K562 (cell line): Measurements from ENCODE around the gene LRRC71. TPM values are rescaled to one million over a fixed set of nuclear protein-coding genes. Genes with fewer than 3 reads are reported as not detected.

ENCODE experiments used
- ARID3B ChIP-seq: fragments of 250-450 bp; sonication (Bioruptor Pico); IDR thresholded peaks from 2 replicates; pipeline ENCODE4 v1.4.0; 2020; ENCODE audit warnings: borderline replicate concordance
- CC2D1A ChIP-seq: fragments of 450-650 bp; IDR thresholded peaks from 2 replicates; pipeline ENCODE4 v1.6.1; 2017; ENCODE audit warnings: mild to moderate bottlenecking
- CHD2 ChIP-seq: IDR thresholded peaks from 2 replicates; pipeline ENCODE4 v1.6.1; 2011; ENCODE audit warnings: low read depth, low read length
- DPF2 ChIP-seq: fragments of 450-650 bp; IDR thresholded peaks from 2 replicates; pipeline ENCODE4 v1.6.1; 2016
- EHMT2 ChIP-seq: fragments of 450-650 bp; IDR thresholded peaks from 2 replicates; pipeline ENCODE4 v1.6.1; 2018; ENCODE audit warnings: antibody characterized with exemption
- HDAC8 ChIP-seq: fragments of 450-650 bp; IDR thresholded peaks from 2 replicates; pipeline ENCODE4 v1.6.1; 2016; ENCODE audit warnings: mild to moderate bottlenecking, missing genetic modification characterization, moderate library complexity, missing compliant biosample characterization
- MTA2 ChIP-seq: fragments of 450-650 bp; IDR thresholded peaks from 2 replicates; pipeline ENCODE4 v1.6.1; 2016; ENCODE audit warnings: low read depth
- SRSF1 ChIP-seq: fragments of 200-400 bp; formaldehyde crosslinking; IDR thresholded peaks from 2 replicates; pipeline ENCODE4 v1.6.1; 2017; ENCODE audit warnings: mild to moderate bottlenecking, low read depth, low read length, moderate library complexity
- TCF15 ChIP-seq: fragments of 250-450 bp; sonication (Bioruptor Pico); IDR thresholded peaks from 2 replicates; pipeline ENCODE4 v1.8.0; 2022; ENCODE audit warnings: moderate library complexity, mild to moderate bottlenecking, inconsistent platforms
- ZFP30 ChIP-seq: fragments of 250-450 bp; sonication (Bioruptor Pico); IDR thresholded peaks from 2 replicates; pipeline ENCODE4 v1.8.0; 2022; ENCODE audit warnings: moderate library complexity, mild to moderate bottlenecking, inconsistent platforms, borderline replicate concordance
- polyA plus RNA-seq, 8 experiments: library from polyadenylated mRNA; depleted of rRNA in 4 of 8; stranded (reverse) in 5 of 8; unstranded in 3 of 8; fragments of >200 nt; fragmentation: Nextera tagmentation in 2 of 8; fragmentation: Illumina TruSeq in 1 of 8; extraction: Ambion mirVana in 2 of 8; extraction: Trizol in 1 of 8; gene quantifications; 2 replicates each; pipeline versions ENCODE4 v1.2.1 to v1.2.3, GENCODE V29; 2011 to 2014; ENCODE audit warnings: inconsistent platforms in 1 of 8, missing spikeins in 1 of 8
- total RNA-seq, 7 experiments: library from RNA; depleted of rRNA in 6 of 7; stranded (reverse); fragments of >200 nt in 6 of 7; fragmentation: Illumina TruSeq in 2 of 7; extraction: Trizol in 2 of 7; gene quantifications; 2 replicates each; pipeline versions ENCODE4 v1.2.1 to v1.2.3, GENCODE V29; 2011 to 2021; ENCODE audit warnings: low replicate concordance in 1 of 7
- TF ChIP-seq, protein P1 (sequence below), 2 experiments: fragments of 450-650 bp; IDR thresholded peaks; 2 replicates each; pipeline ENCODE4 v1.6.1; 2018; ENCODE audit warnings: mild to moderate bottlenecking in 2 of 2, low read depth in 1 of 2; ENCODE audit not compliant: partially characterized antibody in 2 of 2
- TF ChIP-seq, protein P2 (sequence below), 2 experiments: IDR thresholded peaks; 2 replicates each; pipeline ENCODE4 v1.6.1; 2011; ENCODE audit warnings: borderline replicate concordance in 1 of 2, control low read depth in 1 of 2, low read depth in 1 of 2, low read length in 1 of 2, mild to moderate bottlenecking in 1 of 2, mixed read lengths in 1 of 2, moderate library complexity in 1 of 2; ENCODE audit not compliant: insufficient read depth in 1 of 2, insufficient read length in 1 of 2, poor library complexity in 1 of 2, severe bottlenecking in 1 of 2; ENCODE audit errors: extremely low read depth in 1 of 2
- TF ChIP-seq, protein P3 (sequence below): sonication (generic); formaldehyde crosslinking; IDR thresholded peaks from 2 replicates; pipeline ENCODE4 v1.8.1; 2022; ENCODE audit warnings: missing genetic modification reagents
- TF ChIP-seq, protein P4 (sequence below): fragments of 450-650 bp; IDR thresholded peaks from 2 replicates; pipeline ENCODE4 v1.6.1; 2016; ENCODE audit warnings: antibody characterized with exemption
- TF ChIP-seq, protein P5 (sequence below): sonication (generic); formaldehyde crosslinking; IDR thresholded peaks from 2 replicates; pipeline ENCODE4 v1.9.0; 2022; ENCODE audit warnings: mild to moderate bottlenecking, missing genetic modification reagents
- TF ChIP-seq, protein P6 (sequence below): sonication (generic); IDR thresholded peaks from 2 replicates; pipeline ENCODE4 v1.6.1; 2016

The LRRC71 gene
- total and polyA plus RNA-seq, 9 of the 15 experiments (the other 6 are each of a cell fraction or from before 2014, with no cell fraction given): 0.06 to 1.2 (median 0.51) TPM; not detected in 1

DNA sequence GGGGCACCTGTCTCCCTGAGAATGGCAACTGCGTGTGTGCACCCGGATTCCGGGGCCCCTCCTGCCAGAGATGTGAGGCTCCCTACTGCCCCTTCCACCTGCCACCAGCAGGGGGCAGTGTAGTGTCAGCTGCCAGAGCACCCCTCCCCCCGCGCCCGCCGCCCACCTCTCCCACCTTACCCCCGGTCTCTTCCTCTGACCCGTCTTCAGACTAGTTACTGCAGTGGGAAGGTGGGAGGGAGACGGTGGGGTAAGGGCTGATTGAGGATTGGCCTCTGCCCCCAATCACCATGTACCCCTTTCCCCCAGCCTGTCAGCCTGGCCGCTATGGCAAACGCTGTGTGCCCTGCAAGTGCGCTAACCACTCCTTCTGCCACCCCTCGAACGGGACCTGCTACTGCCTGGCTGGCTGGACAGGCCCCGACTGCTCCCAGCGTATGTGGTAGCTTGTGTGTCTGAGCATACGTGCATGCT is 10.1 kb upstream of the LRRC71 start (continued):
- TF ChIP-seq, protein P1, sequence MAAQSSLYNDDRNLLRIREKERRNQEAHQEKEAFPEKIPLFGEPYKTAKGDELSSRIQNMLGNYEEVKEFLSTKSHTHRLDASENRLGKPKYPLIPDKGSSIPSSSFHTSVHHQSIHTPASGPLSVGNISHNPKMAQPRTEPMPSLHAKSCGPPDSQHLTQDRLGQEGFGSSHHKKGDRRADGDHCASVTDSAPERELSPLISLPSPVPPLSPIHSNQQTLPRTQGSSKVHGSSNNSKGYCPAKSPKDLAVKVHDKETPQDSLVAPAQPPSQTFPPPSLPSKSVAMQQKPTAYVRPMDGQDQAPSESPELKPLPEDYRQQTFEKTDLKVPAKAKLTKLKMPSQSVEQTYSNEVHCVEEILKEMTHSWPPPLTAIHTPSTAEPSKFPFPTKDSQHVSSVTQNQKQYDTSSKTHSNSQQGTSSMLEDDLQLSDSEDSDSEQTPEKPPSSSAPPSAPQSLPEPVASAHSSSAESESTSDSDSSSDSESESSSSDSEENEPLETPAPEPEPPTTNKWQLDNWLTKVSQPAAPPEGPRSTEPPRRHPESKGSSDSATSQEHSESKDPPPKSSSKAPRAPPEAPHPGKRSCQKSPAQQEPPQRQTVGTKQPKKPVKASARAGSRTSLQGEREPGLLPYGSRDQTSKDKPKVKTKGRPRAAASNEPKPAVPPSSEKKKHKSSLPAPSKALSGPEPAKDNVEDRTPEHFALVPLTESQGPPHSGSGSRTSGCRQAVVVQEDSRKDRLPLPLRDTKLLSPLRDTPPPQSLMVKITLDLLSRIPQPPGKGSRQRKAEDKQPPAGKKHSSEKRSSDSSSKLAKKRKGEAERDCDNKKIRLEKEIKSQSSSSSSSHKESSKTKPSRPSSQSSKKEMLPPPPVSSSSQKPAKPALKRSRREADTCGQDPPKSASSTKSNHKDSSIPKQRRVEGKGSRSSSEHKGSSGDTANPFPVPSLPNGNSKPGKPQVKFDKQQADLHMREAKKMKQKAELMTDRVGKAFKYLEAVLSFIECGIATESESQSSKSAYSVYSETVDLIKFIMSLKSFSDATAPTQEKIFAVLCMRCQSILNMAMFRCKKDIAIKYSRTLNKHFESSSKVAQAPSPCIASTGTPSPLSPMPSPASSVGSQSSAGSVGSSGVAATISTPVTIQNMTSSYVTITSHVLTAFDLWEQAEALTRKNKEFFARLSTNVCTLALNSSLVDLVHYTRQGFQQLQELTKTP (IDR thresholded peaks at IDR 0.05; ENCODE audit: low read depth in 1 of 2, partially characterized antibody in 2 of 2): no peak
- TF ChIP-seq, protein P2, sequence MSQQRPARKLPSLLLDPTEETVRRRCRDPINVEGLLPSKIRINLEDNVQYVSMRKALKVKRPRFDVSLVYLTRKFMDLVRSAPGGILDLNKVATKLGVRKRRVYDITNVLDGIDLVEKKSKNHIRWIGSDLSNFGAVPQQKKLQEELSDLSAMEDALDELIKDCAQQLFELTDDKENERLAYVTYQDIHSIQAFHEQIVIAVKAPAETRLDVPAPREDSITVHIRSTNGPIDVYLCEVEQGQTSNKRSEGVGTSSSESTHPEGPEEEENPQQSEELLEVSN (IDR thresholded peaks at IDR 0.05; ENCODE audit: borderline replicate concordance in 1 of 2, extremely low read depth in 1 of 2, insufficient read depth in 1 of 2, insufficient read length in 1 of 2, low read depth in 1 of 2, low read length in 1 of 2, poor library complexity in 1 of 2, severe bottlenecking in 1 of 2): no peak
- TF ChIP-seq HDAC8 (tag) (no peak), EHMT2 (no peak), ARID3B (CRISPR knock-in tag) (no peak), CC2D1A (0 out of 2 replicates have a peak, but pooled peaks have one; percentile 51), ZFP30 (no peak), TCF15 (CRISPR knock-in tag) (no peak), MTA2 (no peak), SRSF1 (no peak), CHD2 (peak; percentile 47; the same call in 1 of the 2 replicates), DPF2 (no peak)
- TF ChIP-seq, protein P3, sequence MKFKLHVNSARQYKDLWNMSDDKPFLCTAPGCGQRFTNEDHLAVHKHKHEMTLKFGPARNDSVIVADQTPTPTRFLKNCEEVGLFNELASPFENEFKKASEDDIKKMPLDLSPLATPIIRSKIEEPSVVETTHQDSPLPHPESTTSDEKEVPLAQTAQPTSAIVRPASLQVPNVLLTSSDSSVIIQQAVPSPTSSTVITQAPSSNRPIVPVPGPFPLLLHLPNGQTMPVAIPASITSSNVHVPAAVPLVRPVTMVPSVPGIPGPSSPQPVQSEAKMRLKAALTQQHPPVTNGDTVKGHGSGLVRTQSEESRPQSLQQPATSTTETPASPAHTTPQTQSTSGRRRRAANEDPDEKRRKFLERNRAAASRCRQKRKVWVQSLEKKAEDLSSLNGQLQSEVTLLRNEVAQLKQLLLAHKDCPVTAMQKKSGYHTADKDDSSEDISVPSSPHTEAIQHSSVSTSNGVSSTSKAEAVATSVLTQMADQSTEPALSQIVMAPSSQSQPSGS (CRISPR knock-in tag): no peak
- TF ChIP-seq, protein P4, sequence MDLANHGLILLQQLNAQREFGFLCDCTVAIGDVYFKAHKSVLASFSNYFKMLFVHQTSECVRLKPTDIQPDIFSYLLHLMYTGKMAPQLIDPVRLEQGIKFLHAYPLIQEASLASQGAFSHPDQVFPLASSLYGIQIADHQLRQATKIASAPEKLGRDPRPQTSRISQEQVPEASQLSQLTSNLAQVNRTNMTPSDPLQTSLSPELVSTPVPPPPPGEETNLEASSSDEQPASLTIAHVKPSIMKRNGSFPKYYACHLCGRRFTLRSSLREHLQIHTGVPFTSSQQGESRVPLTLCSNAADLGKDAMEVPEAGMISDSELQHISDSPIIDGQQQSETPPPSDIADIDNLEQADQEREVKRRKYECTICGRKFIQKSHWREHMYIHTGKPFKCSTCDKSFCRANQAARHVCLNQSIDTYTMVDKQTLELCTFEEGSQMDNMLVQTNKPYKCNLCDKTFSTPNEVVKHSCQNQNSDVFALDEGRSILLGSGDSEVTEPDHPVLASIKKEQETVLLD: peak; percentile 49; the same call in 1 of the 2 replicates
- TF ChIP-seq, protein P5, sequence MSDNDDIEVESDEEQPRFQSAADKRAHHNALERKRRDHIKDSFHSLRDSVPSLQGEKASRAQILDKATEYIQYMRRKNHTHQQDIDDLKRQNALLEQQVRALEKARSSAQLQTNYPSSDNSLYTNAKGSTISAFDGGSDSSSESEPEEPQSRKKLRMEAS: 0 out of 2 replicates have a peak, but pooled peaks have one; percentile 28
- TF ChIP-seq, protein P6, sequence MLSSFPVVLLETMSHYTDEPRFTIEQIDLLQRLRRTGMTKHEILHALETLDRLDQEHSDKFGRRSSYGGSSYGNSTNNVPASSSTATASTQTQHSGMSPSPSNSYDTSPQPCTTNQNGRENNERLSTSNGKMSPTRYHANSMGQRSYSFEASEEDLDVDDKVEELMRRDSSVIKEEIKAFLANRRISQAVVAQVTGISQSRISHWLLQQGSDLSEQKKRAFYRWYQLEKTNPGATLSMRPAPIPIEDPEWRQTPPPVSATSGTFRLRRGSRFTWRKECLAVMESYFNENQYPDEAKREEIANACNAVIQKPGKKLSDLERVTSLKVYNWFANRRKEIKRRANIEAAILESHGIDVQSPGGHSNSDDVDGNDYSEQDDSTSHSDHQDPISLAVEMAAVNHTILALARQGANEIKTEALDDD: peak; percentile 29; the same call in 1 of the 2 replicates
